SW480 (cell line): ENCODE data around the gene YY1.
"Not testable (repeated sequence)": the region's sequence is repeated elsewhere in the genome, so short reads cannot be mapped to it uniquely, and the experiment has no call there.

Experiments used
- DNase-seq: peaks from one replicate; pipeline ENCODE4 v3.0.0-alpha.2; 2016; ENCODE audit warnings: low spot score

Gene YY1

GRCh38 chr14:100243020-100243419 lies 4.1 kb downstream of the YY1 start:
- no peak for DNase-seq

- peak; percentile 82 for DNase-seq
Measured at GRCh38 chr14:100246809-100247428, 8.0 kb downstream of the YY1 start.

GRCh38 chr14:100250732-100251465 lies 12.0 kb downstream of the YY1 start:
- DNase-seq, result no peak

- no peak for DNase-seq
Measured at GRCh38 chr14:100252684-100253083, 13.7 kb downstream of the YY1 start.

- no peak for DNase-seq
Measured at GRCh38 chr14:100256339-100256895, 17.5 kb downstream of the YY1 start.

GRCh38 chr14:100261621-100262020 lies 22.7 kb downstream of the YY1 start:
- DNase-seq, result no peak

- no peak for DNase-seq
Measured at GRCh38 chr14:100262545-100262944, 23.6 kb downstream of the YY1 start.

- DNase-seq, result no peak
Measured at GRCh38 chr14:100263141-100263540, 24.2 kb downstream of the YY1 start.

GRCh38 chr14:100267990-100268389 lies 29.0 kb downstream of the YY1 start:
- DNase-seq, result no peak

- no peak for DNase-seq
Measured at GRCh38 chr14:100268591-100269207, 29.8 kb downstream of the YY1 start.

- no peak for DNase-seq
Measured at GRCh38 chr14:100271247-100271939, 32.4 kb downstream of the YY1 start.

- DNase-seq, result no peak
Measured at GRCh38 chr14:100274250-100274649, 35.3 kb downstream of the YY1 start.

- no peak for DNase-seq
Measured at GRCh38 chr14:100275214-100275613, 36.3 kb downstream of the YY1 start.

GRCh38 chr14:100278702-100279101 lies 39.8 kb downstream of the YY1 start:
- DNase-seq, result peak; percentile 40

- no peak for DNase-seq
Measured at GRCh38 chr14:100279133-100279532, 40.2 kb downstream of the YY1 start.

GRCh38 chr14:100279563-100279962 lies 40.6 kb downstream of the YY1 start:
- DNase-seq, result no peak

GRCh38 chr14:100281286-100282082 lies 42.5 kb downstream of the YY1 start:
- DNase-seq, result no peak

- no peak for DNase-seq
Measured at GRCh38 chr14:100282083-100282350, 43.1 kb downstream of the YY1 start.

GRCh38 chr14:100282766-100283419 lies 43.9 kb downstream of the YY1 start:
- no peak for DNase-seq

- not testable (repeated sequence) for DNase-seq
Measured at GRCh38 chr14:100283436-100283835, 44.5 kb downstream of the YY1 start.
